ENCODE results near the gene RNPEPL1.
"Not testable (repeated sequence)": the region's sequence is repeated elsewhere in the genome, so short reads cannot be mapped to it uniquely, and the experiment has no call there.

RNPEPL1 gene

GRCh38 chr2:240520130-240520973 is 47.9 kb upstream of the RNPEPL1 start:
- H3K27ac ChIP-seq (ENCODE audit: low read depth, low read length): no peak overlapping the region
- no peaks in the 10 kb centered on the region for H3K27me3 ChIP-seq (ENCODE audit: low read length)
- H3K4me3 ChIP-seq (ENCODE audit: insufficient read depth, low read length, poor library complexity, severe bottlenecking): no peak overlapping the region
- TF ChIP-seq EZH2phosphoT487 (conservative IDR thresholded peaks at IDR 0.05; ENCODE audit: low read length) (no peak), CTCF (IDR thresholded peaks at IDR 0.05; ENCODE audit: insufficient read depth, low read length, poor library complexity, severe bottlenecking) (no peak)
- H3K4me2 ChIP-seq (ENCODE audit: low read depth, low read length, poor library complexity, severe bottlenecking): no peak overlapping the region
- no peak overlapping the region for H2AFZ ChIP-seq (ENCODE audit: low read depth, low read length, severe bottlenecking)
- H3K36me3 ChIP-seq (ENCODE audit: low read length): peaks cover 13% of the 10 kb centered on the region
- no peak overlapping the region for H3K9ac ChIP-seq (ENCODE audit: low read length)
- no peaks in the 10 kb centered on the region for H3K79me2 ChIP-seq (ENCODE audit: insufficient read depth, low read length)
- H3K9me2 ChIP-seq (replicated peaks; ENCODE audit: insufficient read depth, low read length): no peaks in the 10 kb centered on the region
- peaks cover 5% of the 10 kb centered on the region; the same call in 1 of the 2 replicates for H3K9me3 ChIP-seq (ENCODE audit: insufficient read depth, low read length)
- H4K20me1 ChIP-seq (ENCODE audit: low read depth, low read length): no peaks in the 10 kb centered on the region
- H3F3A ChIP-seq (ENCODE audit: insufficient read depth): no peaks in the 10 kb centered on the region

DNA sequence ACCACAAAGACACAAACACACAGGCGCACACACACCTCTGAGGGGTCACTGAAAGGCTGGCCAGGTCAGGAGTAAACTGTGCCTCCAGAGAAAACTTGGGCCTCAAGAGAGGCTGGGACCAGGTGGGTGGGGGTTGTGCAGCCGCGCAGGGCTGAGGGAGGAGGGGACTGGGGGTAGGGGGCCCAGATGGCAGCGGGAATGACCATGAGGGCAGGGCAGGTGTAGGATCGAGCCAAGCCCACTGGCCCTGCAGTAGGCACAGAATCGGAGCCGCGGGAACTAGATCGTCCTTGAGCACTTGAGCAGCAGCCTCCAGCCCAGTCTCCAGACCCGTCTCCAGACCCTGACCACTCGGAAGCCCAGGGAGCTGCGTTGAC is 47.3 kb upstream of the RNPEPL1 start:
- Histone ChIP-seq H4K20me1 (ENCODE audit: low read depth, low read length) (no peaks in the 10 kb centered on the region), H3K79me2 (ENCODE audit: insufficient read depth, low read length) (no peaks in the 10 kb centered on the region), H3K4me3 (ENCODE audit: insufficient read depth, low read length, poor library complexity, severe bottlenecking) (no peak overlapping the region), H3K36me3 (ENCODE audit: low read length) (peaks cover 19% of the 10 kb centered on the region), H3F3A (ENCODE audit: insufficient read depth) (no peaks in the 10 kb centered on the region), H2AFZ (ENCODE audit: low read depth, low read length, severe bottlenecking) (no peak overlapping the region), H3K27ac (ENCODE audit: low read depth, low read length) (no peak overlapping the region), H3K9me3 (ENCODE audit: insufficient read depth, low read length) (peaks cover 11% of the 10 kb centered on the region; the same call in 1 of the 2 replicates), H3K4me2 (ENCODE audit: low read depth, low read length, poor library complexity, severe bottlenecking) (no peak overlapping the region), H3K9ac (ENCODE audit: low read length) (no peak overlapping the region), H3K9me2 (replicated peaks; ENCODE audit: insufficient read depth, low read length) (no peaks in the 10 kb centered on the region), H3K27me3 (ENCODE audit: low read length) (no peaks in the 10 kb centered on the region)
- TF ChIP-seq EZH2phosphoT487 (conservative IDR thresholded peaks at IDR 0.05; ENCODE audit: low read length) (no peak), CTCF (IDR thresholded peaks at IDR 0.05; ENCODE audit: insufficient read depth, low read length, poor library complexity, severe bottlenecking) (no peak)

GRCh38 chr2:240521885-240522284 is 46.4 kb upstream of the RNPEPL1 start:
- not testable (repeated sequence) for H4K20me1 ChIP-seq (ENCODE audit: low read depth, low read length); H3K27ac ChIP-seq (ENCODE audit: low read depth, low read length); H3K9me2 ChIP-seq (replicated peaks; ENCODE audit: insufficient read depth, low read length); H3F3A ChIP-seq (ENCODE audit: insufficient read depth); H2AFZ ChIP-seq (ENCODE audit: low read depth, low read length, severe bottlenecking); H3K4me2 ChIP-seq (ENCODE audit: low read depth, low read length, poor library complexity, severe bottlenecking); H3K27me3 ChIP-seq (ENCODE audit: low read length); H3K4me3 ChIP-seq (ENCODE audit: insufficient read depth, low read length, poor library complexity, severe bottlenecking); H3K79me2 ChIP-seq (ENCODE audit: insufficient read depth, low read length); H3K9ac ChIP-seq (ENCODE audit: low read length)
- peaks cover 17% of the 10 kb centered on the region; the same call in 1 of the 2 replicates for H3K9me3 ChIP-seq (ENCODE audit: insufficient read depth, low read length)
- H3K36me3 ChIP-seq (ENCODE audit: low read length): peaks cover 28% of the 10 kb centered on the region

DNA sequence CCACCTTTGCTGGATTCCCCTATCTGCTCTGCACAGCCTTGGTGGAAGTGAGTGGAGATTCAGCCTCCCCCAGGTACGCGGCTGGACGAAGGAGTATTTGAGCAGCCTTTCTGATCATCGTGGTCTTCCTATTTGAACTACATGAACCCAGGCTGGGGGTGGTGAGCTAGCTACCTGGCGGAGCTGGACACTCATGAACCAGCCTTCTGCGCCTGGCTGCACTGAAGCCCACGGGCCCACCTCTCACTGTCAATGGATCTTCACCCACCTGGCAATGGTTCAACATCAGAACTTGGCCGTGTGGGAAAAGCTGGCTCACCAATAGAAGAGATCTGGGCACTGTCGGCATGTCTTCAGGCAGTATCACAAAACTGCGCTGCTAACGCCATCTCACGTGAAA is 45.9 kb upstream of the RNPEPL1 start:
- no peaks in the 10 kb centered on the region for H3K79me2 ChIP-seq (ENCODE audit: insufficient read depth, low read length)
- no peak overlapping the region for H3K4me3 ChIP-seq (ENCODE audit: insufficient read depth, low read length, poor library complexity, severe bottlenecking)
- no peaks in the 10 kb centered on the region for H3K9me2 ChIP-seq (replicated peaks; ENCODE audit: insufficient read depth, low read length)
- peaks cover 32% of the 10 kb centered on the region for H3K36me3 ChIP-seq (ENCODE audit: low read length)
- H3K4me2 ChIP-seq (ENCODE audit: low read depth, low read length, poor library complexity, severe bottlenecking): no peak overlapping the region
- no peak for TF ChIP-seq EZH2phosphoT487 (conservative IDR thresholded peaks at IDR 0.05; ENCODE audit: low read length)
- no peak for TF ChIP-seq CTCF (IDR thresholded peaks at IDR 0.05; ENCODE audit: insufficient read depth, low read length, poor library complexity, severe bottlenecking)
- no peak overlapping the region for H2AFZ ChIP-seq (ENCODE audit: low read depth, low read length, severe bottlenecking)
- H3K27ac ChIP-seq (ENCODE audit: low read depth, low read length): no peak overlapping the region
- H3K9ac ChIP-seq (ENCODE audit: low read length): no peak overlapping the region
- no peaks in the 10 kb centered on the region for H4K20me1 ChIP-seq (ENCODE audit: low read depth, low read length)
- peaks cover 17% of the 10 kb centered on the region; the same call in 1 of the 2 replicates for H3K9me3 ChIP-seq (ENCODE audit: insufficient read depth, low read length)
- H3F3A ChIP-seq (ENCODE audit: insufficient read depth): no peaks in the 10 kb centered on the region
- no peaks in the 10 kb centered on the region for H3K27me3 ChIP-seq (ENCODE audit: low read length)
